Activated CD4-positive, alpha-beta T cell treated with anti-CD3 and anti-CD28 coated beads for 24 hours (primary cell): Measurements from ENCODE around the gene ACSL5.

Experiments used
- DNase-seq, 2 donors: peaks; one replicate each; pipeline ENCODE4 v3.0.0-alpha.2; 2020; ENCODE audit warnings: low read depth in 2 of 2

The ACSL5 gene, protein sequence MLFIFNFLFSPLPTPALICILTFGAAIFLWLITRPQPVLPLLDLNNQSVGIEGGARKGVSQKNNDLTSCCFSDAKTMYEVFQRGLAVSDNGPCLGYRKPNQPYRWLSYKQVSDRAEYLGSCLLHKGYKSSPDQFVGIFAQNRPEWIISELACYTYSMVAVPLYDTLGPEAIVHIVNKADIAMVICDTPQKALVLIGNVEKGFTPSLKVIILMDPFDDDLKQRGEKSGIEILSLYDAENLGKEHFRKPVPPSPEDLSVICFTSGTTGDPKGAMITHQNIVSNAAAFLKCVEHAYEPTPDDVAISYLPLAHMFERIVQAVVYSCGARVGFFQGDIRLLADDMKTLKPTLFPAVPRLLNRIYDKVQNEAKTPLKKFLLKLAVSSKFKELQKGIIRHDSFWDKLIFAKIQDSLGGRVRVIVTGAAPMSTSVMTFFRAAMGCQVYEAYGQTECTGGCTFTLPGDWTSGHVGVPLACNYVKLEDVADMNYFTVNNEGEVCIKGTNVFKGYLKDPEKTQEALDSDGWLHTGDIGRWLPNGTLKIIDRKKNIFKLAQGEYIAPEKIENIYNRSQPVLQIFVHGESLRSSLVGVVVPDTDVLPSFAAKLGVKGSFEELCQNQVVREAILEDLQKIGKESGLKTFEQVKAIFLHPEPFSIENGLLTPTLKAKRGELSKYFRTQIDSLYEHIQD

DNA sequence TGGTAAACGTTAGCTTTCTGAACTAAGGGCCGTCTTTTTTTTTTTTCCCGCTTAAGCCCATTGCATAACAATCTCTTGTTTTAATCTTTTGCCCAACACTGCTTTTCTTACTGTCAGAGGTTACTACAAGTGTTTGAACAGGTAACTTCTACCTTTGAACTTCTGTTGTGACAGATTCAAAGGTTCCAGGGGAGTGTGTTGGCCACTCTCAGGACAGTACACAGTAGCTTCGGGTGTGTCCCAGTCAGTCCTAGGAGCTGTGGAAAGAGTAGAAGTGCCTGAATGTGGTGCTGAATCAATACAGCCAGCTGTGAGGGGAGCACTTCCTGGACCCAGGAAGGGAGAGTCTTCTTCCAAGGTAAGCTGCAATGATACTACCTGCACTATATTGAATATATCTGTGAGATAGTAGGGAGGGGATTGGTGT lies at the start of gene ACSL5:
TSS of gene ACSL5 (plus strand) at position 205 of the 427 bp plus-strand sequence. CDS start 20,831 bp downstream, outside the sequence.
- no peak for DNase-seq

DNA sequence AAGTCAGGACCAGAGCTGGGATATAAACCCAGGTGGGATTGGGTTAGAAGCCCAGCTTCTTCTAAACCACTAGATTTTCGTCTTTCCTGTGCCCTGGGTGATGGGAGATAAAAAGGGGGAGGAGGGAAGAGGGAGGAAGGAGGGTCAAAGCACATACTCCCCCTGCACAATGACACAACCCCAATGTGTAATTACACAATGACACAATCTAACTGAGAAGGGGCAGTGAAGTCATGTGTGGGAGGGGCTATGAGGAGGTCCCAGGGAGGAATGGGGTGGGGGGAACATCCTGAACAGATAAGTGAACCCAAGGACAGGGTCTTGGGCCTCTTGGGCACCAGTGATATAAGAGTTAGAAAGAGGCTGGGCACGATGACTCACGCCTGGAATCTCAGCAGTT lies 46.2 kb upstream of the ACSL5 start:
- DNase-seq: no peak

DNA sequence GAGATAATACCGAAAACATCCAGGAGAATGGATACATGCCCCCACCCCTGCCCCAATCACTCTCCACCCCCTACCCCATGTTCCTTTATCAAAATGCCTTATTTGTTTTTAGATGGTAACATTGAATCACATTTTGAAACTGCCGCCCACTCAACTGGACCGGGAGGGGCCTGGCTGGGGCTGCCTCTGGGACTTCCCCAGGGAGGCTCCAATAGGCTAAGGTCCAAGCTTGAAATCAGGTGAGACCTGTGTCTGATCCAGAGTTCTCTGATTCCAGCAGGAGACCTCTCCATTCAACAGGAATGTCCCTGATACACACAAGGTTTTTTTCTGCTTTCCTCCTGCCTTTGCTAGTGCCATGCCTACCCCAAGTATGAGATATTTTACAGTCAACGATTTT lies 43.8 kb upstream of the ACSL5 start:
- DNase-seq: no peak

DNA sequence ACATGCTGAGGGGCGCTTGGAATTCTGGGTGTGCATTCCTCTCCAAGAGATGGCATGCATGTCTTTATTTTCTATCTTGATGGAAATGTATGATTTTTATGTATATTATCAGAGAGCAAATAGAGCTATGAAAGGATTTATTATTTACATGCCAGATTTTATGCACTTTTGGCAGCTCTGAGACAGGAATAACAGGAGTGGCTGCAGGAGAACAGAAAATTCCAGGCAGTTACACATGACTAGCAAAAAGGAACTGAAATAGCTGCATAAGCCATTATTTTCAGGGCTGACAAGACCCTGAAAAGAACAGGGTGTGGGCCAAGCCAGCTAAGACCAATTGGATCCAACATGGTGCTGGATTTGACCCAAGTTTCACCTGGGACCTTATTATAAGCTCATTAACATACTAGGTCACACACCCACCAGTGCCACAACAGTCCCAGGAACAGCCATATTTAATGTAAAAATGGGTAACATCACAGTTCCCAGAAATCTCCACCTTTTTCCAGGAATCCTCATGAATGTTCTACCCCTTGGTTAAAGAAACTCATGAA lies 43.2 kb upstream of the ACSL5 start:
- no peak for DNase-seq

DNA sequence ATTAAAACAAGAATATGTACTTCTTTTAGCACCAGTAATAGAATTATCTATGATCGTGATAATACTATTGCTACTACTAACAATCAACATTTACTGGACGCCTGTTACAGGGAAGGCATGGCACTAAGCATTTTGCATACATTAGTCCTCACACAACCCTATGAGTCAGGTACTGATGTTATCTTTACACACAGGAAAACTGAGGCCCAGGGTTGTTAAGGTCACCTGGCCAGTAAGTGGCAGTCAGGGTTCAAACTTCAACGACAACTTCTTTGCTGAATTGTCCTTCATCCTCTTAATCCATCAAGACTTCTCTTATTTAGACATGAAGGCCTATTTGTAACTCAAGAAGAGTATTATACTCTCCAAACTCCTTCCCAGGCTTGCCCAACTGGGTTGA lies 41.9 kb upstream of the ACSL5 start:
- DNase-seq: no peak

DNA sequence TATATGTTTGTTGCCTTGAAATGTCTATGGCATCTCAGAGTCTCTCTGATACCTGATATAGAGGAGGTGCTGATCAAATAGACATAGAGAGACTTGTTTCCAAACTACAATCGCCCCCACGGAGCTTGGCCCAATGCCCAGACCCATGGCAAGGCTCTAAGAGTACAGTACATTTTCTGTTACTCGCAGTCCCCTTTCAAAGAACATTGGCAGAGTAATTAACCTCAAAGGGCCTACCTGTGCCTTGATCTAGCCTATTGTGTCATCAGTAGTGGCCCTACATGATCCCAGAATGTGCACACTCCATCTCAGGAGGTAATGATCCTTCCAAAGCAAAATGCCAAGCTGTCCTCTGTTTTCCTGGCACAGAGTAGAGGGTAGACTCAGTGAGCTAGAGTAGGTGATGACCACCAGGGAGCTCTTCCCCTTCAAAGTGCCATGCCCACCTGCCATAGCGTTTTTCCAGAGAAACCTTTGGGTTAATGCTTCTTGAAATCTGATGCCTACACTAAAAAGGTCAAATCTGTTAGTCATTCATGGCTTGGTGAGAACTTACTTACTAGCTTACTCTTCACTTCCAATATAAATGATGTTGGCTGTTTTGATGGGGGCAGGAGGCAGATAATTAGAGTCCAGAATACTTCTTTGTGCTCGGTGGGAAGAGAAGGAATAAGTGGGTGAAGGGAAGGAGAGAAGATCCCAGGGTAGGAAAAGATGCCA lies 41.2 kb upstream of the ACSL5 start:
- no peak for DNase-seq

DNA sequence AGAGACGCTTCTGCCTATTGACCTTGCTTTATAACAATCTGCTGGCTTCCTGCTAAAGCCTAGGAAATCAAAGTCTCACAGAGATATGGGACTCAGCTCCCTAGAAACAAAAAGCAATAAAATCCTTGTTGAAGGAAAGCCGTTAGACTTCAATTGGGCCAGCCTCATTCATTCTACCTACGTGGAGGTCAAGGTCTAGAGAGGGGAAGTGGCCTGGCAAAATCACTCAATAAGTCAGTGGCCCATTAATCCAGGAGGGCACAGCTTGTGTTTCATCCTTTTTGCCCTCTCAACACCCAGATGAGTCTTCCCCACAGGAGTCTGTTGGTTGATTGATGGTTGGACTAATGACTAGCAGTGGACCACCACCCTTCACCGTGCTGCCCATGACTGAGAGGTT lies 40.5 kb upstream of the ACSL5 start:
- DNase-seq: no peak

DNA sequence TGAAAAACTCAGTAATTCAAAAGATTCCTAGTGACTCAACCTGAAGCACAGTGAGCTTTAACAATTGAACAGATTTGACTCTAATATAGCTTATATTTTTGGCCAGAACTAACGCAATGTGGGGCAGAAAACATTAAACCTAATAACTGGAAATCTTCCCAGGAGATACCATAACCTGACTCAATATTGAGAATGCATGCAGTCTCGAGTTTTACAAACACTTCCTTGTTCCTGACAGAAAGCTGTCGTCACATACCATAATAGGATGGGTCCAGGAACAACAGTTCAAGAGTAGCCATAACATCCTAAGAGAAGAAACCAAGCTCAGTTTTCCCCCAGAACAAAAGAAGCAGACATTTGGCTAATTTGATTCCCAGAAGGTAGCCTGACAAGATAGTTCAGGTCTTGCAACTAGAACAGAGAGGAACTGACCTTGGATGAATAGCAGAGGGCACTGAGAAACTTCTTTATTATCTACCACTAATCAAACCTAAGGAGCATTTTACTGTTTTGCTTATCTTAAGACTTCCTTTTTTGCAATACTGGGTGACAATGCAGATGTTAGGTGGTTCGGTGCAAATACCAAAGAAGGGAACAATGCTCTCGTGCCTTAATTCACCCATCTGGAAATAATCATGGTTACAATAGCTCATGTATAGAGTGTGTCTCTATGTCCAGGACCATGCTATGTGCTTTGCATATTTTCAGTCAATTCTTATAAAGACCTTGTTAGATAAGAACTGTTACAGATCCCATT lies 38.6 kb upstream of the ACSL5 start:
- no peak for DNase-seq

DNA sequence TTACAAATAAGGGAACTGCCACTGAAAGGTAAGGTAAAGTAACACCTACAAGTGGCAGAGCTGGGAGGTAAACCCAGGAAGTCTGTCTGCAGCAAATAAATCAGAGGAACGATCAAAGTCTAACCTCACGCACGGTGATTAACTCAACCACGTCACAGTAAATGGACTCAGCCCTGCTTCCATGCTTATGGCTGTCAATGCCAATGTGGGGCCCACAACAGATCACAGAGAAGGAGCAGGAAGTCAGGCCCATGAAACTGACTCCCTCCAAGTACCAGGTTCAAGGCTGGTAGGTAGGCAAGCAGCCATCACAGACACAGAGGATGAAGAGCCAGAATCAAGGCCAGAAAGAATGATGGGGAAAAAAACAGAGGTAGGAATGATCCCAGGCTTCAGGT lies 38.0 kb upstream of the ACSL5 start:
- DNase-seq: no peak

DNA sequence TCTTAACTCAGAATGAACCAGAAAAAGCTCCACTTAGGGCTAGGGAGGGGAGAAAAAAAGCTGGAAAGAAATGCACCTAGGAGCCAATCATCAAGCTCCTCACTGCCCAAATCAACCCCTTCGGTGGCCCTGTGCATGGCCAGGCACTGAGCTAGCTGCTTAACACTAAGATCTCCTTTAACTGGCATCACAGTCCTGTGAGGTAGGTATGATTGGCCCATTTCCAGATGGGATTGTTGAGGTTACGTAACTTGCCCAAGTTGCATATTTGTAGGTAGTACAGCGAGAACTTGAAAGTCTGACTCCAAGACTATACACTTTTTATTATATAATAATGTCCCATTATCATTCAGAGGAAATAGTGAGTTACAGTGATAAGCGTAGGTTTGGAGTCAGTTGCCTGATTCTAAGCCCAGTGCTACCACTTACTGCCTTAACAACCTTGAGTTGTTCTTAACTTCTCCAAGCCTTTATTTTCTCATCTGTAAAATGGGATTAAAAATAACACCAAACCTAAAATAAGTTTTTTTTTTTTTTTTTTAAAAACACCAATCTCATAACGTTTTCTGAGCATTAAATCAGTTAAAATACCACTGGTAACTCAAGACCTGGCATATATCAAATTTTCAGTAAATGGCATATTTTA lies 37.2 kb upstream of the ACSL5 start:
- DNase-seq: no peak

DNA sequence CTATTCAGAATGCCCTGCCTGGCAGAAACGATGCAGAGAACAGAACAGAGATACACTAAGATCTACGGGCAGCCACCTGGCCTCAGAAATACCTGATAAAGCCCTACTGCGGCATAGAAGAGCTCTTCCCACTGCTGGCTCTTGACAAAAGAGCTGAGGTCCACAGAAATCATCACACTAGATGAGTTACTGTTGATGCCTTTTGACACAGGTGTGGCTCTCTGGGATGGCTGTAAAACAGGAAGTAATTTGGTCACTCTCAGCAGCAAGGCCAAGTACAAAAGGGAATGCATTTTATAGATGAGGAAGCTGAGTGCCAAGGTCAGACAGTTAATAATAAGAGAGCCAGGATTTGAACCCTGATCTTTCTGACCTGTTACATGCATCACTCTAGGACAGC lies 35.0 kb upstream of the ACSL5 start:
- no peak for DNase-seq

DNA sequence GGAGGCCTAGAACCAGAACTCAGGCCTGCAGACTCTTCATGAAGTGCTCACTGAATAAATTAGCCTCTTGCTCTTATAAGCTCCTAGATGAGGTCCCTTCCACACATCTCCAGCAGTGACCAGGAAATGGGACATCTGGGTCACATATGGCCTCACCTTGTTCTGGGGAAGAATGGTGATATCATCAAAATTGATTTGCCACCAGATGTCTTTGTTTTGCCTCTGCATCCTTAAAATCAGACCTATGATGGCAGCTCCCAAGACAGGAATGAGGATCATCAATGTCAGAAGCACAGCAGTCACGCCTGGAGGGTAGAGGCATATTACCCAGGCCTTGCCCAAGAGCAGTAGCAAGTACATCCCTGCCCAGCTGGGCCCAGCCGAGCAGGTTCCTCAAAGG lies 33.3 kb upstream of the ACSL5 start:
- no peak for DNase-seq

DNA sequence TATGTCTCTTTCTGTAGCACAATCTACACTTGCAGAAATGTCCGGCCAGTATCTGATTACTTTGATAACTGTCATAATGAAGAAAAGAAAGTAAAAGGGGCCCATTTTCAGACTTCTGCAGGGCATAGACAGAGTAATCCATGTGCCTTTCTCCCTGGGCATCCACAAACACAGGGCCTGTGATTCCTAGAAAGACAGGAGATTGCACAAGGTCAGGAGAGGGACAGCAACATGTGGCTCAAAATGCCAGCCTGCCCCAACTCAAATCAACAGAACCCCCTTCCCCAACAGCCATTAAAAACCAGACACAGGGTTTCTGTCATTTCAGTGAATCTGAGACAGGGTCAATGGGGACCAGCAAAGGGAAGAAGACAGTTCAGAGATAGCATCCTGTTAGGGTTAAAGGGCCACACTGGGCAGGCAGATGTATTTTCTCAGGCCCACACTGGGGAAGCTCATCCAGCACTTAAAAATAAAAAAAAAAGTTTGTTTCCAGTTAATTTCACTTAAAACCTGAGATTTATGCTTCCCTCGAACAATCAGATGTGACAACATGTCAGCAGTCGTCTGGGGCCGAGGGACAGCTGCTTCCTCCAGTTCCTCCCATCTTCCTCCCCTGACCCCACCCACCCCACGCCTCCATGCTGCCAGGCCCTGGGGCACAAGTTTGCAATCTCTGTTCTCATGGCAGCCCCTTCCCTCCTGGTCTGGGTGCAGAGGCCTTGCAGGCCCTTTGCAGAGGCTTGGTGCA lies 30.7 kb upstream of the ACSL5 start:
- no peak for DNase-seq

DNA sequence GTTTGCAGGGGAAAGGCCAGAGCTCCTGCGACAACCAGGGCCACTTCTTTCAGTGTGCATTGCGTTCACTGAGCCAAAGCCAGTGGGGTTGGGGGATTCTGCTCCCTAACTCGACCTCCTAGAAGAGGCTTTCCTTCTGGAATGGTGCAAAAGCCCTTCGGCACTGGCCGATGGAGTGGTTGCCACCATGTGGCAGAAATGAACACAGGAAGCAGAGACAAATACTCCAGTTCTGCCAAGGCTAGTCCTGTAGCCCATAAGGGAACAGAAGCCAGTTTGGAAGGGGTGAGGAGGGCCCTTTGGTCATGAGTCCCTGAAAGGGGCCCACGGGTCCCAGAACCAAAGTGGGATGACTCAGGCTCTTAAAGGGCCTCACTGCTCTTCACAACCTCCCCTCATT lies 29.7 kb upstream of the ACSL5 start:
- no peak for DNase-seq

DNA sequence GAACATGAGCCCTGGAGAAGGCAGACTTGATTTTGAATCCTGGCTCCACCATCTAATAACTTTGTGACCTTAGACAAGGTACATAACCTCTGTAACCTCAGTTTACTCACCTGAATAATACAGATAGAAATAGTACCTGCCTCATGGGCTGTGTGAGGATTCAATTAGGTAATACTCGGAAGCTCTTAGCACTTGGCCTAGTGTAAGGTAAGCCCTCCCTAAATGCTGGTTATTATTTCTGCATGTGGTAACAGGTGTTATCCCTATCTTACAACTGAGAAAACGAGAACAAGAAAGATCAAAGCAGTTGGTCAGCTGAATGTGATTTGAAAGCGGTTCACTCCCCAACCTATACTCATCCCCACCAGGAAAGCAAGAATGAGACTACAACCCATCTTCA lies 28.7 kb upstream of the ACSL5 start:
- DNase-seq: no peak

DNA sequence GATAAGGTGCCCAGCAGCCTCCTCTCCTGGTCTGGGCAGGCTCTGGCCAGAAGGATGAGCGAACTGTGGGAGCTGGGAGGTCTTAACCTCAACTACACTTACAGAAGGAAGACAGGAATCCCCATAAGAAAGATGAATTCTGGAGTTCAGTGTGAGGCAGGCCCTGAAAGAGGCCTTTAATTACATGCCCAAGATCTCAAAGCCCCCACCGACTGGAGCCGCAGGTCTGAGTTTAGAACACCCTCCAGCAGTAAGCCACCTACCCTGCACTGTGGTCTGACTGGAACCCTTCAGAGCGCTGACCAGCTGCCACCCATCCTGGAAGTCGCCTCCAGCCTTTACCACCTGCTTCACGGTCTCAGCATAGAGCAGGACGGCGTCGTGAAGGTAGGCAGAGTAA lies 28.2 kb upstream of the ACSL5 start:
- no peak for DNase-seq

DNA sequence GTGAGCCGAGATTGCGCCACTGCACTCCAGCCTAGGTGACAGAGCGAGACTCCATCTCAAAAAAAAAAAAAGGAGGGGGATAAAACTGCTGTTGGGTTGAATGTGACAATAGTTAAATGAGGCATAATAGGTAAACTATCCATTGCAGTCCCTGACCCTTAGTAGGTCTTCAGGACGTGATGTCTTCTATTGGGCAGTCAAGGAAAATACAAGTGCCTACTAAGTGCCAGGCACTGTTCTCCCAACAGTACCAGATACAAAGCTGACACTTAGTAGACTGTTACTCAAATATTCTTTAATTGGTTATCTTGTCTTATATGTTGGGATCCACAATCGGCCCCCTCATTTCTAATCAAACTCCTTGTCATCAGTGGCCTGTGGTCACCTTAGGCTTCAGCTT lies 27.1 kb upstream of the ACSL5 start:
- no peak for DNase-seq

DNA sequence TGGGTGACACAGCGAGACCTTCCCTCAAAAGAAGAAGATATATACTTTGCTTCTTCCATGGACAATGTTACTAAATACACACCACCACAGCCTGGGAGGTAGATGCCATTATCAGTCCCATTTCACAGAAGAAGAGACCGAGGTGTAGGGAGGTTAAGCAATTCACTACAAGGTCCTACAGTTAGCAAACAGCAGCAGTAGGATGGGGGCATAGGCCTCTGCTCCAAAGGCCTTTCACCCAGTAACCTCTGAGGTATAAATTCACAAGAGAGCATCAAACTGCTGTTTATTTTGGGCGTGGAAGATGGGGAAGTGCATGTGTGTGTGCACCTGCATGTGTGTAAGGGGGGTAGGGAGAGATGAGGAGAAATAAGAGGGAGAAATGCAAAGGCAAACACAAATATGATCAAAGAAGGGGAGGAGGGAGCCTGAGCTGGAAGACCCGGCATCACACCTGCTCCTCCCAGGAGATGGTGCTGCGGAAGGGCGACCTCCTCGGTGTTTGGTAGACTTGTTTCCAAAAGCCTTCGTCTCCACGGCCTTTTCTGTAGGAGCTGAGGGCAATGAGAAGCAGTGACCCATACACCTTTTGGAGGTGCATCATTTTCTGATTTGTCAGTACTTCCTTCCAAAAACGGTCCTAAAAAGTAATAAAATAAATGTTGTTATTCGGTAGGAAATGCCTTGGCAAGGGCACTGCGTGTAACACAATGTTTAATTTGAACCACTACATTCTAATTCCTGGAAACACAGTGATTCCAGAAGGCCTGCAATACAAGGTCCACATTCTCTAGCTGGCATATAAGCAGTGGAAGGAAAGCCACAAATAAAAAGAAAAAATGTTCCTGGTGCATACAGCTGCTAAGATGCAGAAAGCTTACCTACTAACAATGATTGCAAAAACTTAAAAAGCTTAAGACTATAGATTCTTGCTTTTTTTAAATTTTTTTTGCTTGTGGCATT lies 25.9 kb upstream of the ACSL5 start:
- DNase-seq: no peak

DNA sequence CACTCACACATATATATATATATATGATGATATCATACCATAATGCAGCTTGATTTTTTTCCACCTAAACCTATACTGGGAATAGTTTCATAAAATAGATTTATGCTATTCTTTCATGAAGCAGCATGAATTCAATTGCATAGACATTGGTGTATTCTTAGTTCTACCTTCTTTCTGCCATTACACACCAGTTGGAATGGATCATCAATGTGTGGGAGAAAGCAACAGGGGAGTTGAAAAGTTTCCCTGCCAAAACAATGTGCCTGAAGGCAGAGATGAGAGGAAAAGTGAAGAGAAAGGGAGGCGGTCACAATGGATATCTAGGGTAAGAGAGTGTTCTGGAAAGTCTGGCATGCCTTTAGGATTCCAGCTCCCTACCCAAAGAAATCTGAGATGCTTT lies 25.2 kb upstream of the ACSL5 start:
- DNase-seq: no peak
